ENCODE data around the gene ATP6V1F.

GRCh38 chr7:128859232-128860157, 3.2 kb upstream of the ATP6V1F start:
- TF ChIP-seq POLR2A (IDR thresholded peaks at IDR 0.05; ENCODE audit: low read depth, low read length) (no peak), TAF1 (IDR thresholded peaks at IDR 0.05; ENCODE audit: low read depth, low read length) (no peak), POLR2AphosphoS5 (IDR thresholded peaks at IDR 0.05; ENCODE audit: low read depth, low read length) (no peak), PAX5 (IDR thresholded peaks at IDR 0.05; ENCODE audit: insufficient read depth, low read length, severe bottlenecking) (no peak), POU2F2 (IDR thresholded peaks at IDR 0.05; ENCODE audit: low read depth, low read length) (no peak), SPI1 (IDR thresholded peaks at IDR 0.05; ENCODE audit: low read depth, low read length) (no peak)

Measured in GM12891 (cell line).